Measurements from ENCODE around the gene NAT16. TPM values are rescaled to one million over a fixed set of nuclear protein-coding genes. Genes with fewer than 3 reads are reported as not detected.

The NAT16 gene
- total and polyA plus RNA-seq, 9 of the 15 experiments (the other 6 are each of a cell fraction or from before 2014, with no cell fraction given): 0.04 TPM; not detected in 8

DNA sequence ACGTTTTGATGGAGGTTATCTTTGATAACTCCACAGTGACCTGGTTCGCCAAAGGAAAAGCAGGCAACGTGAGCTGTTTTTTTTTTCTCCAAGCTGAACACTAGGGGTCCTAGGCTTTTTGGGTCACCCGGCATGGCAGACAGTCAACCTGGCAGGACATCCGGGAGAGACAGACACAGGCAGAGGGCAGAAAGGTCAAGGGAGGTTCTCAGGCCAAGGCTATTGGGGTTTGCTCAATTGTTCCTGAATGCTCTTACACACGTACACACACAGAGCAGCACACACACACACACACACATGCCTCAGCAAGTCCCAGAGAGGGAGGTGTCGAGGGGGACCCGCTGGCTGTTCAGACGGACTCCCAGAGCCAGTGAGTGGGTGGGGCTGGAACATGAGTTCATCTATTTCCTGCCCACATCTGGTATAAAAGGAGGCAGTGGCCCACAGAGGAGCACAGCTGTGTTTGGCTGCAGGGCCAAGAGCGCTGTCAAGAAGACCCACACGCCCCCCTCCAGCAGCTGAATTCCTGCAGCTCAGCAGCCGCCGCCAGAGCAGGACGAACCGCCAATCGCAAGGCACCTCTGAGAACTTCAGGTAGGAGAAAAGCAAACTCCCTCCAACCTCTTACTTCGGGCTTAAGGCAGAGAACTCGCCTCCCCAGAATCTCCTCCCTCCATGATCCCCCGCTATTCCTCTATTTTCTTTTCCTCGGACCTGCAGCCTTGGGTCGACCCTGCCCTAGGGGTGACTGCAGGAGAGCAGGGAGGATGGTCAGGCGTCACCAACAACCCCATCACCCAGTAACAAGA lies 53.2 kb downstream of the NAT16 start, which contains the start of gene SERPINE1 (continued):
- TF ChIP-seq, protein P1, sequence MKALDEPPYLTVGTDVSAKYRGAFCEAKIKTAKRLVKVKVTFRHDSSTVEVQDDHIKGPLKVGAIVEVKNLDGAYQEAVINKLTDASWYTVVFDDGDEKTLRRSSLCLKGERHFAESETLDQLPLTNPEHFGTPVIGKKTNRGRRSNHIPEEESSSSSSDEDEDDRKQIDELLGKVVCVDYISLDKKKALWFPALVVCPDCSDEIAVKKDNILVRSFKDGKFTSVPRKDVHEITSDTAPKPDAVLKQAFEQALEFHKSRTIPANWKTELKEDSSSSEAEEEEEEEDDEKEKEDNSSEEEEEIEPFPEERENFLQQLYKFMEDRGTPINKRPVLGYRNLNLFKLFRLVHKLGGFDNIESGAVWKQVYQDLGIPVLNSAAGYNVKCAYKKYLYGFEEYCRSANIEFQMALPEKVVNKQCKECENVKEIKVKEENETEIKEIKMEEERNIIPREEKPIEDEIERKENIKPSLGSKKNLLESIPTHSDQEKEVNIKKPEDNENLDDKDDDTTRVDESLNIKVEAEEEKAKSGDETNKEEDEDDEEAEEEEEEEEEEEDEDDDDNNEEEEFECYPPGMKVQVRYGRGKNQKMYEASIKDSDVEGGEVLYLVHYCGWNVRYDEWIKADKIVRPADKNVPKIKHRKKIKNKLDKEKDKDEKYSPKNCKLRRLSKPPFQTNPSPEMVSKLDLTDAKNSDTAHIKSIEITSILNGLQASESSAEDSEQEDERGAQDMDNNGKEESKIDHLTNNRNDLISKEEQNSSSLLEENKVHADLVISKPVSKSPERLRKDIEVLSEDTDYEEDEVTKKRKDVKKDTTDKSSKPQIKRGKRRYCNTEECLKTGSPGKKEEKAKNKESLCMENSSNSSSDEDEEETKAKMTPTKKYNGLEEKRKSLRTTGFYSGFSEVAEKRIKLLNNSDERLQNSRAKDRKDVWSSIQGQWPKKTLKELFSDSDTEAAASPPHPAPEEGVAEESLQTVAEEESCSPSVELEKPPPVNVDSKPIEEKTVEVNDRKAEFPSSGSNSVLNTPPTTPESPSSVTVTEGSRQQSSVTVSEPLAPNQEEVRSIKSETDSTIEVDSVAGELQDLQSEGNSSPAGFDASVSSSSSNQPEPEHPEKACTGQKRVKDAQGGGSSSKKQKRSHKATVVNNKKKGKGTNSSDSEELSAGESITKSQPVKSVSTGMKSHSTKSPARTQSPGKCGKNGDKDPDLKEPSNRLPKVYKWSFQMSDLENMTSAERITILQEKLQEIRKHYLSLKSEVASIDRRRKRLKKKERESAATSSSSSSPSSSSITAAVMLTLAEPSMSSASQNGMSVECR (CRISPR knock-in tag; IDR thresholded peaks at IDR 0.05): no peak
- TF ChIP-seq ZNF696 (CRISPR knock-in tag; conservative IDR thresholded peaks at IDR 0.05) (no peak), TAL1 (IDR thresholded peaks at IDR 0.05) (no peak), CREM (IDR thresholded peaks at IDR 0.05; ENCODE audit: low read depth) (0 out of 2 replicates have a peak, but pooled peaks have one; percentile 7), ELF2 (CRISPR knock-in tag; IDR thresholded peaks at IDR 0.05) (no peak), GTF2A2 (tag; IDR thresholded peaks at IDR 0.05) (no peak), ZNF778 (CRISPR knock-in tag; IDR thresholded peaks at IDR 0.05) (no peak), ZNF212 (CRISPR knock-in tag; IDR thresholded peaks at IDR 0.05) (no peak), ZNF511 (CRISPR knock-in tag; IDR thresholded peaks at IDR 0.05) (no peak), HDGF (IDR thresholded peaks at IDR 0.05) (no peak), HBP1 (CRISPR knock-in tag; IDR thresholded peaks at IDR 0.05) (no peak), ZBTB17 (CRISPR knock-in tag; IDR thresholded peaks at IDR 0.05) (0 out of 2 replicates have a peak, but pooled peaks have one; percentile 43), CEBPG (CRISPR knock-in tag; IDR thresholded peaks at IDR 0.05) (no peak), CEBPG (tag; conservative IDR thresholded peaks at IDR 0.05 in 1 of 2, IDR thresholded peaks at IDR 0.05 in 1 of 2) (no peak), GABPB2 (CRISPR knock-in tag; conservative IDR thresholded peaks at IDR 0.05) (no peak), ZNF197 (CRISPR knock-in tag; IDR thresholded peaks at IDR 0.05; ENCODE audit: low read depth) (0 out of 2 replicates have a peak, but pooled peaks have one; percentile 33)
- TF ChIP-seq, protein P2, sequence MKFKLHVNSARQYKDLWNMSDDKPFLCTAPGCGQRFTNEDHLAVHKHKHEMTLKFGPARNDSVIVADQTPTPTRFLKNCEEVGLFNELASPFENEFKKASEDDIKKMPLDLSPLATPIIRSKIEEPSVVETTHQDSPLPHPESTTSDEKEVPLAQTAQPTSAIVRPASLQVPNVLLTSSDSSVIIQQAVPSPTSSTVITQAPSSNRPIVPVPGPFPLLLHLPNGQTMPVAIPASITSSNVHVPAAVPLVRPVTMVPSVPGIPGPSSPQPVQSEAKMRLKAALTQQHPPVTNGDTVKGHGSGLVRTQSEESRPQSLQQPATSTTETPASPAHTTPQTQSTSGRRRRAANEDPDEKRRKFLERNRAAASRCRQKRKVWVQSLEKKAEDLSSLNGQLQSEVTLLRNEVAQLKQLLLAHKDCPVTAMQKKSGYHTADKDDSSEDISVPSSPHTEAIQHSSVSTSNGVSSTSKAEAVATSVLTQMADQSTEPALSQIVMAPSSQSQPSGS (CRISPR knock-in tag; IDR thresholded peaks at IDR 0.05): no peak
- TF ChIP-seq, protein P3, sequence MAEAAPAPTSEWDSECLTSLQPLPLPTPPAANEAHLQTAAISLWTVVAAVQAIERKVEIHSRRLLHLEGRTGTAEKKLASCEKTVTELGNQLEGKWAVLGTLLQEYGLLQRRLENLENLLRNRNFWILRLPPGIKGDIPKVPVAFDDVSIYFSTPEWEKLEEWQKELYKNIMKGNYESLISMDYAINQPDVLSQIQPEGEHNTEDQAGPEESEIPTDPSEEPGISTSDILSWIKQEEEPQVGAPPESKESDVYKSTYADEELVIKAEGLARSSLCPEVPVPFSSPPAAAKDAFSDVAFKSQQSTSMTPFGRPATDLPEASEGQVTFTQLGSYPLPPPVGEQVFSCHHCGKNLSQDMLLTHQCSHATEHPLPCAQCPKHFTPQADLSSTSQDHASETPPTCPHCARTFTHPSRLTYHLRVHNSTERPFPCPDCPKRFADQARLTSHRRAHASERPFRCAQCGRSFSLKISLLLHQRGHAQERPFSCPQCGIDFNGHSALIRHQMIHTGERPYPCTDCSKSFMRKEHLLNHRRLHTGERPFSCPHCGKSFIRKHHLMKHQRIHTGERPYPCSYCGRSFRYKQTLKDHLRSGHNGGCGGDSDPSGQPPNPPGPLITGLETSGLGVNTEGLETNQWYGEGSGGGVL (CRISPR knock-in tag; IDR thresholded peaks at IDR 0.05): no peak
